GM18520 (cell line): ENCODE results near the gene RRP1B.
A peak's percentile ranks its signal among the peaks of the same experiment; 100 is the strongest.
"Not testable (repeated sequence)": the region's sequence is repeated elsewhere in the genome, so short reads cannot be mapped to it uniquely, and the experiment has no call there.

Experiments used
- ATAC-seq: cut with Tn5 transposase; IDR thresholded peaks from one replicate; pipeline ENCODE4 v1.9.1; 2021; ENCODE audit not compliant: unreplicated experiment

RRP1B gene

GRCh38 chr21:43697758-43698643 is 38.6 kb downstream of the RRP1B start:
- ATAC-seq, result no peak

DNA sequence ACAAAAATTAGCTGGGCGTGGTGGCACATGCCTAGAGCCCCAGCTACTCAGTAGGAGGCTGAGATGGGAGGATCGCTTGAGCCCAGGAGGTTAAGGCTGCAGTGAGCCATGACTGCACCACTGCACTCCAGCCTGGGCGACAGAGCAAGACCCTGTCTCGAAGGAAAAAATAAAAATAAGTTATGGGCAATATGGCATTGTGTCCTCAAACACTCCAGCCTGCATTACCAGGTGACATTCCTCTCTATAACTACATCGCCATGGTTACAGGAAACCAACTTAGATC is 40.1 kb downstream of the RRP1B start:
- ATAC-seq, result not testable (repeated sequence)

GRCh38 chr21:43699933-43700599 is 40.7 kb downstream of the RRP1B start:
- no peak for ATAC-seq

- no peak for ATAC-seq
These were observed 42.8 kb downstream of the RRP1B start for GRCh38 chr21:43701936-43702784.

- ATAC-seq, result no peak
These were observed 43.4 kb downstream of the RRP1B start for GRCh38 chr21:43702785-43703034.

- no peak for ATAC-seq
These were observed 43.9 kb downstream of the RRP1B start for GRCh38 chr21:43703035-43703880.

DNA sequence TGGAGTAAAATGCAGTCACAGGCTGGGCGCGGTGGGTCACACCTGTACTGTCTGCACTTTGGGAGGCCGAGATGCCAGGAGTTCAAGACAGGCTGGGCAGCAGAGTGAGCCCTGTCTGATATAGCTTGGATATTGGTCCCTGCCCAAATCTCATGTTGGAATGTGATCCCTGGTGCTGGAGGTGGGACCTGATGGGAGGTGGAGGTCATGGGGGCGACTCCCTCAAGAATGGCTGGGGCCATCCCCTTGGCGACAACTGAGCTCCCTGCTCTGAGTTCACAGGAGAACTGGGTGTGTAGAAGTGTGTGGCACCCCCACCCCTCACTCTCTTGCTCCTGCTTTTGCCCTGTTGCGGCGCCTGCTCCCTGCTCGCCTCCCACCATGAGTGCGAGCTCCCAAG is 48.1 kb downstream of the RRP1B start:
- no peak for ATAC-seq

DNA sequence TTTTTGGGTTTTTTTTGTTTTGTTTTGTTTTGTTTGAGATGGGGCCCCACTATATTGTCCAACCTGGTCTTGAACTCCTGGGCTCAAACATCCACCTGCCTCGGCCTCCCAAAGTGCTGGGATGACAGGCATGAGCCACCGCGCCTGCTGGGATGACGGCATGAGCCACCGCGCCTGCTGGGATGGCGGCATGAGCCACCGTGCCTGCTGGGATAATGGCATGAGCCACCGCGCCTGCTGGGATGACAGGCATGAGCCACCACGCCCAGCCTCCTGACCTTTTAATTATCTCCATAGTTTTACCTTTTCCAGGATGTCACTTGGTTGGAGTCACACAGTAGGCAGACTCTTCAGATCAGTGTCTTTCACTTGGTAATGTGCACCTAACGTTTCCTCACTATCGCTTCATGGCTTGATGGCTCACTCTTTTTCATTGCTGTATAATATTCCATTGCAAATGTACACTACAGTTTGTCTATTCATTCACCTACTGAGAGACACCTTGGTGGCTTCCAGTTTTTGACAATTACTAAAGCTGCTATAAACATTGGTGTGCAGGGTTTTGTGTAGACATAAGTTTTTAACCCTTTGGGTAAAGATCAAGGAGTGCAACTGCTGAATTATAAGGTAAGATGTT is 49.5 kb downstream of the RRP1B start:
- ATAC-seq, result no peak

GRCh38 chr21:43712268-43712942 is 53.0 kb downstream of the RRP1B start:
- ATAC-seq, result no peak

- not testable (repeated sequence) for ATAC-seq
These were observed 53.8 kb downstream of the RRP1B start for GRCh38 chr21:43713123-43713522.

- no peak for ATAC-seq
These were observed 57.2 kb downstream of the RRP1B start for GRCh38 chr21:43716376-43717165.

GRCh38 chr21:43717166-43717853 is 58.0 kb downstream of the RRP1B start:
- no peak for ATAC-seq

- no peak for ATAC-seq
These were observed 58.9 kb downstream of the RRP1B start for GRCh38 chr21:43717967-43718871.

GRCh38 chr21:43718872-43719747 is 59.8 kb downstream of the RRP1B start, which contains the start of gene PDXK:
Gene PDXK (plus strand): TSS chr21:43719129. CDS start chr21:43719295, 166 bp downstream.
- peak; percentile 58 for ATAC-seq

DNA sequence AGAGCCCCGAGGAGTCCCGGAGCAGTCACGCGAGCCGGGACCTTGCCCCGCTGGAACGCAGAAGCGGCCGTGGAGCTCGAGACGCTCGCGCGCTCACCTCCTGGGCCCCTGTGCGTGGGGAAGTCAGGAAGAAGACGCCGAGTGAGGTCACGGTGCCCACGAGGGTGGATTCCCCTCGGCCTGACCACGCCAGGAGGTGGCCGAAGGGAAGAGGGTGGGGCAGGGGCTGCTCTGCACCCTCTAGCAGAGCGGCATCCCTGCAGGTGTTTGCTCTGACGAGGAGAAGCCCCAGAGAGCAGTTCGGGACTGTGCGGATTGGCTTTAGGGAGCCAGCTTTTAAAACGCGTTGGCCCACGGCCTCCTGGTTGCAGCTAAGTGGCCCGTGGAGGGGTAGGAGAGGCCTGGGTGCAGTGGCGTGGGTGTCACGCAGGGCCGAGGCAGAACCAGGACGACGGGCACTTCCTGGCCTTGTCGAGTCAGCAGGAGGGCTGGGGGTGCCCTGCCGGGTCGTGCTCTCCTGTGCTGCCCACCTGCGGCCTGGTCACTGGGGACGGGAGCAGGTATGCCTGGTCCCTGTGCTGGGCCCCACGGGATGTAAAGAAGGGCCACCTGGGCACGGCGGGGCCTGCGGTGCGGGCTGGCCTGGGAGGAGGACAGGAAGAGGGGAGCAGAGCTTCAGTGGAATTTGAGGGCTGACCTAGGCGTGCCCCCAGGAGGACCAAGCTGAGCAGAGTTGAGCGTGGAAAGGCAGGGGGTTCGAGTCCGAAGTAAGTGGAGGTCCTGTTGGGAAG is 60.6 kb downstream of the RRP1B start:
- no peak for ATAC-seq
